IMR-90 (cell line): ENCODE results near the gene MAP2K6. TPM values are rescaled to one million over a fixed set of nuclear protein-coding genes. Genes with fewer than 3 reads are reported as not detected.

Source experiments
- ATAC-seq: fragments of 200-7000 bp; cut with Tn5 transposase; 2 replicates; pipeline ENCODE4 v1.9.1; 2020; ENCODE audit warnings: low read depth, mild to moderate bottlenecking, moderate library complexity
- BruUV-seq: library from RNA; stranded (reverse); fragments of 400-500 nt; replicated peaks from 2 replicates; lab custom pipeline; 2021; lab: Mats Ljungman, UMichigan
- CTCF ChIA-PET: fragments of 300-600 bp; formaldehyde crosslinking; extraction: SDS; loops from one replicate; lab custom pipeline; 2021; ENCODE audit warnings: antibody characterized with exemption; lab: Yijun Ruan, JAX
- POLR2A ChIA-PET: fragments of 300-600 bp; sonication (Branson Sonifier 250); formaldehyde crosslinking; loops from one replicate; lab custom pipeline; 2022; ENCODE audit warnings: antibody characterized with exemption; ENCODE audit not compliant: unreplicated experiment; lab: Charles Lee
- DNase-seq: peaks from one replicate; pipeline ENCODE4 v3.0.0; 2013
- H2AFZ ChIP-seq: replicated peaks from 2 replicates; pipeline ENCODE3; 2013; ENCODE audit warnings: low read length, mild to moderate bottlenecking; ENCODE audit not compliant: poor library complexity
- H2AK5ac ChIP-seq: 2 replicates; pipeline ENCODE4 v1.6.1; 2013; ENCODE audit warnings: low read depth, low read length, inconsistent platforms
- H2AK9ac ChIP-seq: replicated peaks from 2 replicates; pipeline ENCODE3; 2013; ENCODE audit warnings: mild to moderate bottlenecking, low read depth, low read length, moderate library complexity; ENCODE audit not compliant: poor library complexity
- H2BK120ac ChIP-seq: 2 replicates; pipeline ENCODE4 v1.6.1; 2013; ENCODE audit warnings: low read depth, low read length, inconsistent platforms
- H2BK15ac ChIP-seq: 3 replicates; pipeline ENCODE4 v1.6.1; 2013; ENCODE audit warnings: low read depth, low read length, inconsistent platforms
- H2BK20ac ChIP-seq: 2 replicates; pipeline ENCODE4 v1.6.1; 2013; ENCODE audit warnings: low read depth, mild to moderate bottlenecking, inconsistent platforms, low read length, moderate library complexity
- H2BK5ac ChIP-seq: 2 replicates; pipeline ENCODE4 v1.6.1; 2013; ENCODE audit warnings: mild to moderate bottlenecking, low read depth, low read length, inconsistent platforms; ENCODE audit not compliant: poor library complexity, severe bottlenecking
- H3K14ac ChIP-seq: replicated peaks from 2 replicates; pipeline ENCODE4 v1.6.1; 2013; ENCODE audit warnings: low read depth, low read length, inconsistent platforms
- H3K18ac ChIP-seq: 2 replicates; pipeline ENCODE4 v1.6.1; 2013; ENCODE audit warnings: low read depth, low read length, control low read depth
- H3K23ac ChIP-seq: 2 replicates; pipeline ENCODE4 v1.6.1; 2013; ENCODE audit warnings: low read depth, low read length, inconsistent platforms
- H3K27ac ChIP-seq: 2 replicates; pipeline ENCODE4 v1.5.1; 2013; ENCODE audit warnings: mild to moderate bottlenecking, control low read depth, low read length; ENCODE audit not compliant: insufficient read depth
- H3K27me3 ChIP-seq: 2 replicates; pipeline ENCODE4 v1.6.1; 2013; ENCODE audit warnings: low read length; ENCODE audit not compliant: control insufficient read depth, insufficient read depth
- H3K36me3 ChIP-seq: 2 replicates; pipeline ENCODE4 v1.6.1; 2013; ENCODE audit warnings: low read length, mixed read lengths; ENCODE audit not compliant: control insufficient read depth, insufficient read depth
- H3K4ac ChIP-seq: 2 replicates; pipeline ENCODE4 v1.6.1; 2013; ENCODE audit warnings: low read depth, low read length, inconsistent platforms
- H3K4me1 ChIP-seq: 2 replicates; pipeline ENCODE4 v1.6.1; 2013; ENCODE audit warnings: low read length, mixed read lengths; ENCODE audit not compliant: control insufficient read depth, insufficient read depth
- H3K4me2 ChIP-seq: 2 replicates; pipeline ENCODE4 v1.6.1; 2013; ENCODE audit warnings: low read depth, mild to moderate bottlenecking, control low read depth, low read length, moderate library complexity
- H3K4me3 ChIP-seq: 2 replicates; pipeline ENCODE4 v1.5.1; 2013; ENCODE audit warnings: low read depth, mild to moderate bottlenecking, control low read depth, low read length, moderate library complexity; ENCODE audit not compliant: insufficient read depth
- H3K56ac ChIP-seq: 2 replicates; pipeline ENCODE4 v1.6.1; 2013; ENCODE audit warnings: low read length, inconsistent platforms; ENCODE audit not compliant: insufficient read depth; ENCODE audit errors: extremely low read depth
- H3K79me1 ChIP-seq, 2 experiments: 2 replicates each; pipeline ENCODE4 v1.6.1; 2013; ENCODE audit warnings: low read length in 2 of 2, inconsistent platforms in 1 of 2, low read depth in 1 of 2
- H3K9ac ChIP-seq: 2 replicates; pipeline ENCODE4 v1.6.1; 2013; ENCODE audit warnings: low read depth, low read length, control low read depth
- H3K9me1 ChIP-seq: 2 replicates; pipeline ENCODE4 v1.6.1; 2013; ENCODE audit warnings: low read length, inconsistent platforms; ENCODE audit not compliant: insufficient read depth
- H3K9me3 ChIP-seq: 2 replicates; pipeline ENCODE4 v1.6.1; 2013; ENCODE audit warnings: low read length; ENCODE audit not compliant: control insufficient read depth, insufficient read depth
- H4K20me1 ChIP-seq: 2 replicates; pipeline ENCODE4 v1.6.1; 2013; ENCODE audit warnings: low read length, inconsistent platforms; ENCODE audit not compliant: insufficient read depth
- H4K5ac ChIP-seq: 2 replicates; pipeline ENCODE4 v1.6.1; 2013; ENCODE audit warnings: mild to moderate bottlenecking, low read depth, low read length, control low read depth
- H4K8ac ChIP-seq, 2 experiments: 2 replicates each; pipeline ENCODE4 v1.6.1; 2013; ENCODE audit warnings: low read depth in 2 of 2, low read length in 2 of 2, control low read depth in 1 of 2, inconsistent platforms in 1 of 2
- H4K91ac ChIP-seq: 2 replicates; pipeline ENCODE4 v1.6.1; 2013; ENCODE audit warnings: low read depth, low read length, inconsistent platforms; ENCODE audit not compliant: insufficient read depth
- CEBPB ChIP-seq: IDR thresholded peaks from 2 replicates; pipeline ENCODE4 v1.6.1; 2012; ENCODE audit warnings: low read depth, low read length, improper control_type of control experiment
- CTCF ChIP-seq: conservative IDR thresholded peaks from 2 replicates; pipeline ENCODE4 v1.5.1; 2012; ENCODE audit warnings: mild to moderate bottlenecking, low read depth, low read length, improper control_type of control experiment
- ELK1 ChIP-seq: fragments of 150-350 bp; IDR thresholded peaks from 2 replicates; pipeline ENCODE4 v1.6.1; 2016; ENCODE audit warnings: low read depth, mild to moderate bottlenecking, low read length, moderate library complexity, borderline replicate concordance
- FOS ChIP-seq: fragments of 150-350 bp; IDR thresholded peaks from 2 replicates; pipeline ENCODE4 v1.6.1; 2016; ENCODE audit warnings: low read depth, low read length
- MAZ ChIP-seq: IDR thresholded peaks from 2 replicates; pipeline ENCODE4 v1.6.1; 2012; ENCODE audit warnings: low read depth, mild to moderate bottlenecking, low read length, improper control_type of control experiment, moderate library complexity, borderline replicate concordance
- MXI1 ChIP-seq: IDR thresholded peaks from 2 replicates; pipeline ENCODE4 v1.6.1; 2012; ENCODE audit warnings: low read depth, mild to moderate bottlenecking, low read length, moderate library complexity, borderline replicate concordance
- NFE2L2 ChIP-seq: fragments of 150-350 bp; IDR thresholded peaks from 2 replicates; pipeline ENCODE4 v1.6.1; 2016; ENCODE audit warnings: low read depth, mild to moderate bottlenecking, low read length
- POLR2A ChIP-seq: IDR thresholded peaks from 2 replicates; pipeline ENCODE4 v1.6.1; 2012; ENCODE audit warnings: mild to moderate bottlenecking, low read depth, low read length
- RAD21 ChIP-seq: IDR thresholded peaks from 2 replicates; pipeline ENCODE4 v1.6.1; 2012; ENCODE audit warnings: low read length, improper control_type of control experiment
- RCOR1 ChIP-seq: IDR thresholded peaks from 2 replicates; pipeline ENCODE4 v1.6.1; 2012; ENCODE audit warnings: mild to moderate bottlenecking, low read length, improper control_type of control experiment; ENCODE audit not compliant: insufficient replicate concordance
- RFX5 ChIP-seq: IDR thresholded peaks from 2 replicates; pipeline ENCODE4 v1.8.0; 2012; ENCODE audit warnings: low read depth, mild to moderate bottlenecking, low read length, moderate library complexity
- WGBS, 2 experiments: methylation state at CpG; one replicate each; pipeline versions ENCODE4 v1.1.5 to v1.1.7; 2013; ENCODE audit warnings: missing lambda C conversion rate in 2 of 2; ENCODE audit not compliant: insufficient read length in 1 of 2; ENCODE audit errors: extremely low coverage in 2 of 2; 5-methylcytosine and 5-hydroxymethylcytosine counted together
- dilution Hi-C: fragments of 300-500 bp; cut with HindIII; formaldehyde crosslinking; loops from one replicate; pipeline ENCODE4 v1.14.3; 2018; ENCODE audit warnings: low sequenced_read_pairs; ENCODE audit not compliant: unreplicated experiment
- in situ Hi-C: fragments of 300-500 bp; cut with MboI; formaldehyde crosslinking; loops from 3 replicates; pipeline ENCODE4 v1.14.3; 2019; ENCODE audit warnings: low sequenced_read_pairs, inconsistent platforms, mixed read lengths
- intact Hi-C: fragments of 100-400 bp; cut with micrococcal nuclease; formaldehyde crosslinking; loops from 2 replicates; pipeline ENCODE4 v1.10.0; 2022
- polyA plus RNA-seq, 3 experiments: library from polyadenylated mRNA; depleted of rRNA; stranded (reverse); fragments of >200 nt; gene quantifications; 2 replicates each; pipeline ENCODE4 v1.2.3, GENCODE V29; 2012; ENCODE audit warnings: low replicate concordance in 1 of 3
- total RNA-seq: library from RNA; depleted of rRNA; stranded (reverse); fragments of >200 nt; gene quantifications from 2 replicates; pipeline ENCODE4 v1.2.3, GENCODE V29; 2012

Gene MAP2K6
- total and polyA plus RNA-seq, 2 of the 4 experiments (the other 2 are of a cell fraction) = 2.4 to 5.7 TPM

- in situ Hi-C loops (no loop called here), dilution Hi-C loops (no loop called here), intact Hi-C loops (no loop called here)
- Histone ChIP-seq H2AFZ (no peak overlapping the region), H3K4me1 (no peaks in the 10 kb centered on the region), H3K9me1 (no peaks in the 10 kb centered on the region), H3K56ac (no peak overlapping the region), H3K36me3 (no peaks in the 10 kb centered on the region), H4K8ac (no peak overlapping the region), H3K27ac (no peak overlapping the region), H3K27me3 (no peaks in the 10 kb centered on the region), H3K4me3 (no peak overlapping the region), H2BK20ac (no peak overlapping the region), H3K9ac (no peak overlapping the region), H2BK120ac (no peak overlapping the region), H2BK5ac (no peak overlapping the region), H2AK9ac (no peak overlapping the region), H3K14ac (no peak overlapping the region), H4K91ac (no peak overlapping the region), H4K20me1 (no peaks in the 10 kb centered on the region), H2AK5ac (no peak overlapping the region), H3K9me3 (no peaks in the 10 kb centered on the region), H3K18ac (no peak overlapping the region), H3K4me2 (no peak overlapping the region), H3K4ac (no peak overlapping the region), H4K5ac (no peak overlapping the region), H3K23ac (no peak overlapping the region), H2BK15ac (no peak overlapping the region), H3K79me1 (no peaks in the 10 kb centered on the region)
- BruUV-seq = no TSS peak
- TF ChIP-seq CTCF = no peak
- no peak for TF ChIP-seq MXI1
- TF ChIP-seq RAD21 = no peak
- no peak for TF ChIP-seq NFE2L2
- no peak for TF ChIP-seq CEBPB
- TF ChIP-seq ELK1 = no peak
- TF ChIP-seq RFX5 = no peak
- no peak for TF ChIP-seq FOS
- no peak for TF ChIP-seq POLR2A
- TF ChIP-seq RCOR1 = no peak
- no peak for TF ChIP-seq MAZ
- POLR2A ChIA-PET = no interaction called here
- WGBS, 2 experiments = no CpG with 5 or more reads among the region's 3 CpGs
- CTCF ChIA-PET = no interaction called here
- ATAC-seq (no peak), DNase-seq (no peak)
These were observed 18.6 kb downstream of the MAP2K6 start for GRCh38 chr17:69433093-69433492.
